Right atrium auricular region (tissue), 2 donors: ENCODE results near the gene HSPA6. TPM values are rescaled to one million over a fixed set of nuclear protein-coding genes. Genes with fewer than 3 reads are reported as not detected.
A peak's percentile ranks its signal among the peaks of the same experiment; 100 is the strongest.

ENCODE experiments used
- DNase-seq: peaks from one replicate; pipeline ENCODE4 v3.0.0-alpha.2; 2019; ENCODE audit warnings: low spot score
- H3K27ac ChIP-seq, 2 donors: fragments of 200-600 bp; sonication (generic); 1 replicate in 1 of 2; 2 replicates in 1 of 2; pipeline ENCODE4 v1.5.1; 2016 to 2019
- H3K27me3 ChIP-seq, 2 donors: fragments of 200-600 bp; sonication (generic); one replicate each; pipeline versions ENCODE4 v1.5.1 to v1.6.0; 2017 to 2019
- H3K36me3 ChIP-seq: fragments of 200-600 bp; sonication (generic); one replicate; pipeline ENCODE4 v1.5.1; 2016
- H3K4me1 ChIP-seq, 2 donors: fragments of 200-600 bp; sonication (generic); one replicate each; pipeline versions ENCODE4 v1.5.1 to v1.6.0; 2017 to 2019
- H3K4me3 ChIP-seq, 2 donors: fragments of 200-600 bp; sonication (generic); 1 replicate in 1 of 2; 2 replicates in 1 of 2; pipeline ENCODE4 v1.5.1; 2017 to 2019; ENCODE audit warnings: mild to moderate bottlenecking in 1 of 2, moderate library complexity in 1 of 2
- H3K9me3 ChIP-seq, 2 donors: fragments of 200-600 bp; sonication (generic); one replicate each; pipeline ENCODE4 v1.5.1; 2019
- CTCF ChIP-seq, 2 donors: fragments of 200-600 bp; sonication (generic); IDR thresholded peaks; one replicate each; pipeline ENCODE4 v1.5.1; 2019; ENCODE audit warnings: antibody characterized with exemption in 2 of 2
- total RNA-seq, 2 donors: library from RNA; depleted of rRNA; stranded (reverse); fragments of >200 nt; gene quantifications; one replicate each; pipeline ENCODE4 v1.1.0, GENCODE V29; 2016

HSPA6 gene
- total RNA-seq, 2 donors from 2014 or later = 0.48 to 1.3 TPM

GRCh38 chr1:161494091-161494735 lies 30.1 kb upstream of the HSPA6 start:
- TF ChIP-seq CTCF (IDR thresholded peaks at IDR 0.05) = no peak
- Histone ChIP-seq H3K4me1 (no peaks in the 10 kb centered on the region), H3K4me3 (no peak overlapping the region), H3K27me3 (no peaks in the 10 kb centered on the region), H3K27ac (no peak overlapping the region), H3K9me3 (no peaks in the 10 kb centered on the region), H3K36me3 (no peaks in the 10 kb centered on the region)
- DNase-seq = no peak

DNA sequence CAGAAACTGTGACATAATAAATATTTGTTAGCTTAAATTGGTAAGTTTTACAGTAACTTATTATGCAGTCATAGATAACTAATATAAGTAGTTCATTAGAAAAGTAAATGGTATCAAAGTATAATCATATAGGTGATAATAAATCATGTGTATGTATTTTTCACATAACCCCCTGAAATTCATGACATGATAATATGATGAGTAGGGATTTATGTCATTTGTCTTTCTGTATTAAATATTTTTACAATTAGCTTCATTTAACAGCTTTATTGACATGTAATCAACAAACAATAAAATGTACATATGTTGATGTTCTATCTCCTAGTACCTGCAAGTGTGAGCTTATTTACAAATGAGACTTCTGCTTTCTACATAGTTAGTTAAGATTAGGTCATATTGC lies 28.9 kb upstream of the HSPA6 start:
- Histone ChIP-seq H3K36me3 (no peaks in the 10 kb centered on the region), H3K4me3 (no peak overlapping the region), H3K27me3 (no peaks in the 10 kb centered on the region), H3K4me1 (no peaks in the 10 kb centered on the region), H3K9me3 (no peaks in the 10 kb centered on the region), H3K27ac (no peak overlapping the region)
- no peak for DNase-seq
- TF ChIP-seq CTCF (IDR thresholded peaks at IDR 0.05) = no peak

DNA sequence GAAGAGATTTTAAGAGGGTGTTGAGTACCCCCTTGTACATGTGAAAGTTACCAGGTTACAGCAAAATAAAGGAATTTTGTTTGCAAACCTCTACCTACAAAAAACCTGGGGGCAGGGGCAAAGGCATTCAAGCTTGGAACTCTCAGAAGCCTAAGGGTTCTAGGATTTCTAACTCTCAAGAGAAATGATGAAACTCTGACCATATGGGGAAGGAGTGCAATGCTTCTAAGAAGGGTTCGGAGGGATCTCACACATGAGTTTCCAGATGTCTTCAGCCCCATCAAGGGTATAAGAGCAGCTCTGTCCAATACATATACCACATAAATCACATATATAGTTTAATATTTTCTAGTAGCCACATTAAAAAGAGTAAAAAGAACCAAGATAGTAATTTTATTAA lies 26.4 kb upstream of the HSPA6 start:
- TF ChIP-seq CTCF (IDR thresholded peaks at IDR 0.05) = no peak
- Histone ChIP-seq H3K27me3 (no peaks in the 10 kb centered on the region), H3K4me3 (no peak overlapping the region), H3K4me1 (no peaks in the 10 kb centered on the region), H3K36me3 (no peaks in the 10 kb centered on the region), H3K9me3 (no peaks in the 10 kb centered on the region), H3K27ac (no peak overlapping the region)
- DNase-seq = no peak

DNA sequence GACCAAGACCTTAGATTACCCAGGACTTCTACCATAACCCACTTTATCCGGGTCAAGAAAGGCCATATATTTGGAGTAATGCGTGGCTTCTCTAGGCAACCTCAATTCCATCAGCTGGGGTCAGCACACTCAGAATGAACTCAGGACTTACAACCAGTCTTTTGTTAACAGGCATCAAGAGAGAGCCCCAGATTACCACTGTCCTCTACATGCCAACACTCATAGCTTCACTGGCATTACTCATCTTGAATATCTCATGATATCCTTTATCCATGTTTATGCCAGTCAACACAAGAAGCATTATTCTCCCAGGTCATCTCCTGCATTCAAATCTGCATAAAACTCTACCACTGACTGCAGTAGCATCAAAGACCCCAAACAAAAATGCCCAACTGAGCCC lies 25.7 kb upstream of the HSPA6 start:
- Histone ChIP-seq H3K9me3 (no peaks in the 10 kb centered on the region), H3K27me3 (no peaks in the 10 kb centered on the region), H3K4me1 (no peaks in the 10 kb centered on the region), H3K36me3 (no peaks in the 10 kb centered on the region), H3K27ac (no peak overlapping the region), H3K4me3 (no peak overlapping the region)
- no peak for DNase-seq
- TF ChIP-seq CTCF (IDR thresholded peaks at IDR 0.05) = no peak

DNA sequence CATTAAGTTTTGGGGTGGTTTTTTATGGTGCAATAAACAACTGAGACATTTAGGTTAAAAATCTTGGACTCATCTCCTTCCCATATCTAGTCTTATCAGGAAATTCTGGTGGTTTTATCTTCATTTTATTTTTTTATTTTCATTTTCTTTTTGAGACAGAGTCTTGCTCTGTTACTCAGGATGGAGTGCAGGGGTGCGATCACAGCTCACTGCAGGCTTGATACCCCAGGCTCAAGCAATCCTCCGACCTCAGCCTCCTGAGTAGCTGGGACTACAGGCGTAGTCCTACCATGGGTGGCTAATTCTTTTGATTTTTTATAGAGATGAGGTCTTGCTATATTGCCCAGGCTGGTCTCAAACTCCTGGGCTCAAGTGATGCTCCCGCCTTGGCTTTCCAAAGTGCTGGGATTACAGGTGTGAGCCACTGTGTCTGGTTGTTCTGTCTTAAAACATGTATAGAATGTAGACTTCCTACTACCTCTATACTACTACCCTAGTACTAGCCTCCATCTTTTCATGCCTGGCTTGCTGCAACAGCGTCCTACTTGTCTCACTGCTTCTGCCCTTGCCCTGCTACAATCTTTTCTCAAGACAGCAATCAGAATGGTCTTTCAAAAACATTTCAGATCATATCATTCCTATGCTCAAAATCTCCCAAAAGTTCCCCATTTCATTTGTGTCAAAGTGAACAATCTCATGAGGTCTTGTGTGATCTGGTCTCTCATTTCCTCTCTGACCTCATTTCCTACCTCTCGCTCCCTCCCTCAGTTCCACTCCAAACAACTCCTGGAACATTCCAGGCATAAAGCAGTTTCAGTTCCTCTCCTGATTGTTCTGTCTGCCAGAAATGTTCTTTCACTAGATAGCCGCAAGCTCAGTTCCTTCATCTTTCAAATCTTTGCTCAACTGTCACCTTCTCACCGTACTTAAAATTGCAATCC lies 25.0 kb upstream of the HSPA6 start:
- Histone ChIP-seq H3K9me3 (no peaks in the 10 kb centered on the region), H3K36me3 (no peaks in the 10 kb centered on the region), H3K27me3 (no peaks in the 10 kb centered on the region), H3K4me1 (no peaks in the 10 kb centered on the region), H3K4me3 (no peak overlapping the region), H3K27ac (peak overlapping the region; percentile 0 to 42)
- TF ChIP-seq CTCF (IDR thresholded peaks at IDR 0.05) = no peak
- no peak for DNase-seq
